GM13977 (cell line): ENCODE data around the gene SECTM1.
A peak's percentile ranks its signal among the peaks of the same experiment; 100 is the strongest.

Experiments
- DNase-seq: peaks from one replicate; pipeline ENCODE4 v3.0.0; 2012; ENCODE audit warnings: low spot score
- in situ Hi-C: fragments of 300-500 bp; cut with MboI; formaldehyde crosslinking; loops from one replicate; pipeline ENCODE4 v1.12.0; 2022; ENCODE audit warnings: low sequenced_read_pairs, low pct_unique_long_range_greater_than_20kb, mixed read lengths, inconsistent platforms; ENCODE audit not compliant: unreplicated experiment
- TF ChIP-seq, protein P1 (sequence below): IDR thresholded peaks from 2 replicates; pipeline ENCODE4 v1.5.1; 2012; ENCODE audit warnings: mild to moderate bottlenecking, control low read depth; ENCODE audit not compliant: insufficient read depth; ENCODE audit errors: extremely low read depth, missing control alignments

SECTM1 gene

GRCh38 chr17:82301916-82302567 lies 31.5 kb downstream of the SECTM1 start:
- TF ChIP-seq, protein P1, sequence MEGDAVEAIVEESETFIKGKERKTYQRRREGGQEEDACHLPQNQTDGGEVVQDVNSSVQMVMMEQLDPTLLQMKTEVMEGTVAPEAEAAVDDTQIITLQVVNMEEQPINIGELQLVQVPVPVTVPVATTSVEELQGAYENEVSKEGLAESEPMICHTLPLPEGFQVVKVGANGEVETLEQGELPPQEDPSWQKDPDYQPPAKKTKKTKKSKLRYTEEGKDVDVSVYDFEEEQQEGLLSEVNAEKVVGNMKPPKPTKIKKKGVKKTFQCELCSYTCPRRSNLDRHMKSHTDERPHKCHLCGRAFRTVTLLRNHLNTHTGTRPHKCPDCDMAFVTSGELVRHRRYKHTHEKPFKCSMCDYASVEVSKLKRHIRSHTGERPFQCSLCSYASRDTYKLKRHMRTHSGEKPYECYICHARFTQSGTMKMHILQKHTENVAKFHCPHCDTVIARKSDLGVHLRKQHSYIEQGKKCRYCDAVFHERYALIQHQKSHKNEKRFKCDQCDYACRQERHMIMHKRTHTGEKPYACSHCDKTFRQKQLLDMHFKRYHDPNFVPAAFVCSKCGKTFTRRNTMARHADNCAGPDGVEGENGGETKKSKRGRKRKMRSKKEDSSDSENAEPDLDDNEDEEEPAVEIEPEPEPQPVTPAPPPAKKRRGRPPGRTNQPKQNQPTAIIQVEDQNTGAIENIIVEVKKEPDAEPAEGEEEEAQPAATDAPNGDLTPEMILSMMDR: no peak
- in situ Hi-C loops: no loop called here
- DNase-seq: peak; percentile 85

DNA sequence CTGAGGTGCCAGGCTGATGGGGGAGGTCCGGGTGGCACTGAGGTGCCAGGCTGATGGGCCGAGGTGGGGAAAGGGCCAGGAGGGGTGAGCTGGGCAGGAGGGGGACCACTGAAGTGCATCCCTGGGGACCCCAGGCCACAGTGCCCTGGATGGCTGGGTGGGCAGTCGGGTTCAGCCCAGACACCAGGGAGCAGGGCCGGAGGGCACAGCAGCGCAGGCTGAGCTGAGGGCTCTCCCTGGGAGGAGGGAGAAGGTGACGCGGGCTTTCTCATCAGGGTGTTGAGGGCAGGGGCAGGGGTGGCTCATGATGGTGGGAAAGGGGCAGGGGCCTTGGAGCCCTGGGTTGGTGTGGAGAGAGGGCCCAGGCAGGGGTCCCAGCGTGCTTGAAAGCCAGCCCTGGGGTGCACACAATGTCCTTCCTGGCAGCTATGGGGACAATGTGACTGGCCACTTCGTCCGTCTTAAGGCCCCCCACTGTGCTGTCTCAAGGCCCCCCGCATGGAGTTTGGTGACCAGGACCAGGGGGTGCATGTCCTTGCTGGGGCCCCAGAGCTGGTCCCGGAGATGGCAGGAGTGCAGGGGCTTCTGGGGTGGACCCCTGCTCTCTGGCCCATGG lies 32.2 kb downstream of the SECTM1 start:
- no peak for DNase-seq

DNA sequence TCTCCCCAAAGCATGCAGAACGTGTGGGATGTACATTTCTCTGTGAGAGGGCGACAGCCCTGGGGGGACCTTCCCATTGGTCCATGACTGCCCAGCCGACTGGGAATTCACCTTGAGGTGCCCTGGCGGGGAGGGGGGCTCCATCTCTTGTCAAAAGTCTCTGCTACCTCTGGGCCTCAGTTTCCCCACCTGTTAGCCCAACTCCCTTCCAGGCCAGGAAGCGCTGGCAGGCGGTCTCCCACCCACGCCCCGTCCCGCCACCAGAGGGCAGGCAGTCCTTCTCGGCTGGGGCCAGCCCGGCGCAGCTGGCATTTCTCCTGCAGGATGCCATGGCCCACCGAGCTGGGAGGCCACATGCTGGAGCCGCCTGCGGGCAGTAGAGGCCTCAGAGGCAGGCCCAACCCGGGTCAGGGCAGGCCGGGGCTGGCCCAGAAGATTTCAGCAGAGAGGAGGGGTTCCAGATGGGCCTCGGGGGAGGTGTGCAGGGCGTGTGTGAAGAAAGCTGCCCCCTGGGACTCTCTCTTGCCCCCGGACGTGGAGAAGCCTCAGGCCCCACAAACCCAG lies 32.8 kb downstream of the SECTM1 start:
- DNase-seq: peak; percentile 75
- in situ Hi-C loops: no loop called here
- TF ChIP-seq, protein P1: peak; percentile 85

More for the DNA sequence above, 32.2 kb downstream of the SECTM1 start:
- TF ChIP-seq, protein P1: no peak
- in situ Hi-C loops: no loop called here

GRCh38 chr17:82300228-82300627 lies 33.3 kb downstream of the SECTM1 start:
- no peak for DNase-seq
- in situ Hi-C loops: no loop called here
- TF ChIP-seq, protein P1: no peak

- DNase-seq: no peak
- TF ChIP-seq, protein P1: no peak
- in situ Hi-C loops: no loop called here
These were observed 34.1 kb downstream of the SECTM1 start for GRCh38 chr17:82299452-82299851.

DNA sequence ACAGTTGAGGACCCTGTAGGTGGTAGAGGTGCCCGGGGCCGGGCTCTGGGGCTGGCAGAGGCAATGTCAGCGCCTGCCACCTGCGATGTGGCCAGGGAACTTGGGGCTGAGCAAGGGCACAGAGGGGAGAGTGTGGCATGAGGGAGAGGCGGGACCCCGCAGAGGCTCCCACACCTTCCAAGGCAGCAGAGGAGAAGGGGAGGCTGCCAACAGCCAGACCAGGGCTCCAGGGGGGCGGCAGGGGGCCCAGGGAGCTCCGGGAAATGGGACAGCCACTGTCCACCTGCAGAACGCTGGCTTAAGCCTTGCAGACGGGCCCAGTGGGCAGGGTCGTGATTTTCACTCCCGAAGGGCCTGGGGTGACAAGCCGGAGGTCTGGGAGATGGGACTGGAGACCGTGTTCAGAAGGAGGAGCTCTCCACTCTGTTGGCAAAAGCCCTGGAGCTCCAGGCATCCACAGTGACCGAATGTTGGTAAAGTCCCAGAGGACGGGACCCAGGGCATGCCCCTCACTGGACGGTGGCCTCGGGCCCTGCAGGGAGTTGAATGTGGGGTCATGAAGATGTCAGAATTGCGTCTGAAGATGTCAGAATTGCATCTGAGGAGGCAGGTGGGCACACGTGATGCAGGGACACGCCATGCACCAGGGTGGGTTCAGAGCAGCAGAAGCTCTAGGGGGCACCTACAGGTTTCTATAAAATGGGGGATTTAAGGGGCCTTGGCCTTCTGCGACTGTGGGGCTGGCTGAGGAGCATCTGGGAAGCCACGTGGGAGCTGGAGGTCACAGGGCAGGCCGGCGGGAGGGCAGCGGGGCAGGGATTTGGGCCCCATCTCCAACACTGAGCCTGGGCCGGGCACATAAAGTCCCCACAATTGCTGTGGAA lies 34.8 kb downstream of the SECTM1 start:
- DNase-seq: no peak
- TF ChIP-seq, protein P1: no peak
- in situ Hi-C loops: no loop called here
